RWPE1 (cell line): ENCODE measurements around the gene ATP8A2.

Experiments used
- CTCF ChIA-PET: fragments of 350-600 bp; sonication (Branson Sonifier 250); formaldehyde crosslinking; extraction: SDS; loops from one replicate; lab custom pipeline; 2021; lab: Yijun Ruan, JAX
- POLR2A ChIA-PET: fragments of 400-600 bp; formaldehyde crosslinking; extraction: SDS; loops from one replicate; lab custom pipeline; 2020; ENCODE audit warnings: antibody characterized with exemption; ENCODE audit not compliant: low non-redundant PET; lab: Yijun Ruan, JAX
- DNase-seq: peaks from one replicate; pipeline ENCODE4 v3.0.0; 2012; ENCODE audit warnings: low spot score
- H3K27ac ChIP-seq: fragments of 450-650 bp; 2 replicates; pipeline ENCODE4 v1.5.1; 2017
- TF ChIP-seq, protein P1 (sequence below): fragments of 450-650 bp; conservative IDR thresholded peaks from 2 replicates; pipeline ENCODE4 v1.5.1; 2017; ENCODE audit warnings: low read depth, mild to moderate bottlenecking

Gene ATP8A2

DNA sequence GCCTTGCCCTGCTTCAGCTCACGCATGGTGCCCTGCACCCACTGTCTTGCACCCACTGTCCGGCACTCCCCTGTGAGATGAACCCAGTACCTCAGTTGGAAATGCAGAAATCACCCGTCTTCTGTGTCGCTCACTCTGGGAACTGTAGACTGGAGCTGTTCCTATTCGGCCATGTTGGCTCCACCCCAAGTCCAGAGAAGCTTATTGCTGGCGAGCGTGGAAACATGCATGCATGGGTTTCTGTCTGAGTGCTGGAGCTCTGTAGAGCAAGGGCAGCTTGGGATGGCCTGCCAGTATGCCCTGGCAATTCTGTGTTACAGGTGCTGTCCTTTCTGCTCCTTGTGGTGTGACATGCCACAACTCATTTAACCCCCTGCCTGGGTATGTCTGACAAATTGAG, 527.2 kb downstream of the ATP8A2 start:
- DNase-seq = no peak
- POLR2A ChIA-PET = no interaction called here
- no peak overlapping the region for H3K27ac ChIP-seq
- CTCF ChIA-PET = no interaction called here
- TF ChIP-seq, protein P1, sequence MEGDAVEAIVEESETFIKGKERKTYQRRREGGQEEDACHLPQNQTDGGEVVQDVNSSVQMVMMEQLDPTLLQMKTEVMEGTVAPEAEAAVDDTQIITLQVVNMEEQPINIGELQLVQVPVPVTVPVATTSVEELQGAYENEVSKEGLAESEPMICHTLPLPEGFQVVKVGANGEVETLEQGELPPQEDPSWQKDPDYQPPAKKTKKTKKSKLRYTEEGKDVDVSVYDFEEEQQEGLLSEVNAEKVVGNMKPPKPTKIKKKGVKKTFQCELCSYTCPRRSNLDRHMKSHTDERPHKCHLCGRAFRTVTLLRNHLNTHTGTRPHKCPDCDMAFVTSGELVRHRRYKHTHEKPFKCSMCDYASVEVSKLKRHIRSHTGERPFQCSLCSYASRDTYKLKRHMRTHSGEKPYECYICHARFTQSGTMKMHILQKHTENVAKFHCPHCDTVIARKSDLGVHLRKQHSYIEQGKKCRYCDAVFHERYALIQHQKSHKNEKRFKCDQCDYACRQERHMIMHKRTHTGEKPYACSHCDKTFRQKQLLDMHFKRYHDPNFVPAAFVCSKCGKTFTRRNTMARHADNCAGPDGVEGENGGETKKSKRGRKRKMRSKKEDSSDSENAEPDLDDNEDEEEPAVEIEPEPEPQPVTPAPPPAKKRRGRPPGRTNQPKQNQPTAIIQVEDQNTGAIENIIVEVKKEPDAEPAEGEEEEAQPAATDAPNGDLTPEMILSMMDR = no peak

DNA sequence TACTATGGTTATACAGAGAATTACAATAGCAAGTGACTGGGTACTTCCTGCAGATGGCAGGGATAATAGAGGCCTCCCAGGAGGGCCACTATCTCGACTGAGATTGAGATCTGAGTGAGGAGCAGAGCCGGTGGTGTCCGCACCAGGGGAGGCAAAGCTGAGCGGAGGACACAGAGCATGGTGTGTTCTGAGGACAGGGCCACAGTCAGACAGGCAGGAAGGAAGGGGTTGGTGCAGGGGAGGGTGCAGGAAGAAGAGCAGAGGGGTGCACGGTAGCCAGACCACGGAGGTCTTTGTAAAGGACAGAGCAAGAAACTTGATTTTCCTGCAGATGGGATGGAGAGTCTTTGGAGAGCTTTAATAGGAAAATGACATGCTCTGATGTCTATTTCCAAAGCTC, 527.7 kb downstream of the ATP8A2 start:
- ChIA-PET CTCF (interaction anchor here (0.6 kb wide), 1 partner anchor 10 kb away, joined by 3 read pairs; no protein-coding TSS in a partner anchor), POLR2A (no interaction called here)
- no peak overlapping the region for H3K27ac ChIP-seq
- DNase-seq = no peak
- TF ChIP-seq, protein P1 = no peak

DNA sequence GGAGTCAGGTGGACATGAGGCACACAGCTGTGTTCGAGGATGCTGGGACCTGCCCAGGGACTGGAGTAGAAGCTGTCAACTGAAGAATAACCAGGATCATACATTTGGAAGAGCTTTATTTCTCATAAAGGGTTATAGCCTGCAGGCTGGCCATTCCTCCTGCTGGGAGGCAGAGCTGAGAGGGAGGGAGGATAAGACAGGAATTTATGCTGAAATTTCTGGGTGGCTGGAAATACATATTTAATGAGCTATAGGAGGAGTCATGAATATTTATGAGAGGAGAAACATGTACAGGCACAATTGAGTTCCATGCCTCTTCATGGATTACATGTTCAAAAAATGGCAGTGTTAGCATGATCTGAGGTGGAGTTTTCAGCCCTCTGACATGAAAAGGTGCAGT, 528.2 kb downstream of the ATP8A2 start:
- no peak overlapping the region for H3K27ac ChIP-seq
- POLR2A ChIA-PET = no interaction called here
- no peak for DNase-seq
- CTCF ChIA-PET = interaction anchor here (0.6 kb wide), 1 partner anchor 10 kb away, joined by 3 read pairs; no protein-coding TSS in a partner anchor
- TF ChIP-seq, protein P1 = no peak

DNA sequence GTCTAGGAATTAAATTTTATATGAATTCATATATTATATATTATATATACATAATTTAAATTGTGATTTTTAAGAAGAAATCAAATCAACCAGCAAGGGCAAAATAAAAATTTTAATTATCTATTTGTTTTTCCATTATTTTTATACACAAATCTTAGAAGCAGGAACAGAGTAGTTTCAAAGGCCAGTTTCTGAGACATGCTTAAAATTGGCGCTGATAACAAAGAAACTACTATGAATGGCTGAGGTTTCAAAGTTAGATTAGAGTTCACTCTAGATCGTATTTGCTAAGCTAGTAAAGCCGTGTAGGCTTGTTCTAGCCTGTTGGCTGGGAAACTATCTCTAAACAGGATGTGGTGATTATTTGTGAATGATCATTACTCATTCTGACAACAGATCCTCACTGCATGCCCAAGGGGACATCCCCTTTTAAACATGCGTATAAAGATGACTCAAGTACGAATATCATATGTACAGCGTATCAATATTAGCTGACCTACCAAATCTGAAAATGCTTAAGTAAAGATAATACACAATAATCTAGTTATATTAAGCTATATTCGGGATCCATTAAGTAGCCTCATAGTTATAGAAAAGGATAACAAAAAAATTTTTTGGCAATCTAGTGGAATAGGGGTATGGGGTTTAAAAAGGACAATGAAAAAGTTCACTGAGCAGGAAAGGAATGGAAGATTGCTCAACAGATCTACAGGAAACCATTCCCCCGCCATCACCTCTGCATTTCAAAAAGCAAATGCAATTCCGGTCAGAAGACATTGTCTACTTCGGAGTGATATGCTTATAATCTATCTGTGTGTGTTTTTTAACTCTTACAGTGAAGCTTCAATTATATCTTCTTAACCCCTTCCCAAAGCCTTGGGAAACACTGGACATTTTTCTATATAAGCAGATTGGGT, 529.9 kb downstream of the ATP8A2 start:
- TF ChIP-seq, protein P1 = no peak
- ChIA-PET CTCF (interaction anchor here (0.6 kb wide), 2 partner anchors 163 to 324 kb away, joined by 3 to 5 read pairs; no protein-coding TSS in a partner anchor), POLR2A (no interaction called here)
- H3K27ac ChIP-seq = no peak overlapping the region
- peak; percentile 92 for DNase-seq

DNA sequence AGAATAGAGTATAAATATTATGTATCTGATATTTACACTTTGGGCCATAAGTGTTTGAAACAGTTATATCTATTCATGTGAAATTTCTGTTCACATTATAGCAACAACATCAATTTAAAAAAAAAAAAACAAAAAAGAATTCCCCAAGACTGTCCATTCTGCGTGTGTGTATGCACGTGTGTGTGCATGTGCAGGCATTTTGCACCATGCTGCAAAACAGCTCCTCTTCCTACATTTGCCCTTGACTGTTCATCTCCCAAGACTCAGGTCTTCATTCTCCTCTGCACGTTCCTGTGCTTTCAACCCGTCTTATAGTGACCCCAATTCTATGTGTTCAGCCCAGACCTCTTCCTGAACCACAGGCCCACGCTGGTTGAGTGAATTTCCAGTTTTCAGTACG, 530.7 kb downstream of the ATP8A2 start:
- POLR2A ChIA-PET = no interaction called here
- DNase-seq = no peak
- CTCF ChIA-PET = interaction anchor here (0.6 kb wide), 1 partner anchor 162 kb away, joined by 5 read pairs; no protein-coding TSS in a partner anchor
- H3K27ac ChIP-seq = no peak overlapping the region
- TF ChIP-seq, protein P1 = no peak

DNA sequence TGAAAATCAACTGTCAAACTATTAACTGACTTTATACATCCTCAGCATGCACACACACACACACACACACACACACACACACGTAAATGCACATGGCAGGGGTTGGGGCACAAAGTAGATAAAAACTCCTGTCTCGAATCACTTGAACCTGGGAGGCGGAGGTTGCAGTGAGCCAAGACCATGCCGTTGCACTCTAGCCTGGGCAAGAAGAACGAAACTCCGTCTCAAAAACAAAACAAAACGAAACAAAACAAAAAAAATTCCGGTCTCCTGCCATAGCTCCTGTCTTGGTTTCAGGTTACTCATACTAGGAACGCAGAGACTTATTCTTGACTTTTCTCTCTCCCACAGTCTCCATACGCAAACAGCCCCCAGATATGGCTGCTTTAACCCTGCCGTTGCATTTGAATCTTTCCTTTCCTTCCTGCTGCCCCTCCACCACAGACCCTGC, 531.1 kb downstream of the ATP8A2 start:
- no peak for DNase-seq
- TF ChIP-seq, protein P1 = no peak
- ChIA-PET POLR2A (no interaction called here), CTCF (no interaction called here)
- no peak overlapping the region for H3K27ac ChIP-seq
